A549 (cell line): ENCODE measurements around the gene ARHGDIG. TPM values are rescaled to one million over a fixed set of nuclear protein-coding genes. Genes with fewer than 3 reads are reported as not detected.
"Not testable (repeated sequence)": the region's sequence is repeated elsewhere in the genome, so short reads cannot be mapped to it uniquely, and the experiment has no call there.

Experiments used
- ATAC-seq, 2 experiments: fragments of 200-7000 bp in 1 of 2; fragments of >200 bp in 1 of 2; cut with Nextera tagmentation in 1 of 2; cut with Tn5 transposase in 1 of 2; 3 replicates each; pipeline versions ENCODE4 v1.8.0 to v1.9.1; 2018 to 2020; ENCODE audit warnings: mild to moderate bottlenecking in 1 of 2, moderate library complexity in 1 of 2
- CTCF ChIA-PET: fragments of 300-600 bp; sonication (Branson Sonifier 250); formaldehyde crosslinking; extraction: SDS; loops from one replicate; lab custom pipeline; 2021; ENCODE audit warnings: antibody characterized with exemption, inconsistent platforms; lab: Yijun Ruan, JAX
- POLR2A ChIA-PET: fragments of 350-600 bp; formaldehyde crosslinking; extraction: SDS; loops from one replicate; lab custom pipeline; 2021; ENCODE audit warnings: antibody characterized with exemption, inconsistent platforms; lab: Yijun Ruan, JAX
- DNase-seq, 2 experiments: peaks; one replicate each; pipeline versions ENCODE4 v3.0.0 to v3.0.0-alpha.2; 2011 to 2016; ENCODE audit warnings: low read depth in 1 of 2, low spot score in 1 of 2
- FAIRE-seq: peaks from 2 replicates; lab custom pipeline; 2011; peaks lifted over from hg19 to GRCh38; lab: Jason Lieb, UNC
- H3K27ac ChIP-seq, 2 experiments: fragments of >200 bp; sonication (Bioruptor Twin); formaldehyde crosslinking; 3 replicates each; pipeline ENCODE4 v1.5.1; 2016 to 2017
- H3K4me1 ChIP-seq: fragments of >200 bp; sonication (Bioruptor Twin); formaldehyde crosslinking; 3 replicates; pipeline ENCODE4 v1.6.1; 2016
- H3K4me2 ChIP-seq: fragments of >200 bp; sonication (Bioruptor Twin); formaldehyde crosslinking; 3 replicates; pipeline ENCODE4 v1.6.1; 2016
- H3K4me3 ChIP-seq: fragments of >200 bp; sonication (Bioruptor Twin); formaldehyde crosslinking; 3 replicates; pipeline ENCODE4 v1.5.1; 2016
- H3K9me3 ChIP-seq: fragments of >200 bp; sonication (Bioruptor Twin); formaldehyde crosslinking; 3 replicates; pipeline ENCODE4 v1.6.1; 2016
- BHLHE40 ChIP-seq: IDR thresholded peaks from 2 replicates; pipeline ENCODE4 v1.6.1; 2012; ENCODE audit warnings: low read depth, low read length, inconsistent platforms
- CBX2 ChIP-seq: fragments of 200-600 bp; sonication (generic); IDR thresholded peaks from 2 replicates; pipeline ENCODE4 v1.6.1; 2016; ENCODE audit warnings: low read depth, mild to moderate bottlenecking, borderline replicate concordance
- CBX8 ChIP-seq: fragments of 200-600 bp; sonication (generic); IDR thresholded peaks from 2 replicates; pipeline ENCODE4 v1.6.1; 2016
- CHD2 ChIP-seq: fragments of 150-350 bp; IDR thresholded peaks from 2 replicates; pipeline ENCODE4 v1.6.1; 2014; ENCODE audit warnings: low read length; ENCODE audit not compliant: partially characterized antibody
- EHMT2 ChIP-seq: fragments of 200-600 bp; sonication (generic); IDR thresholded peaks from 2 replicates; pipeline ENCODE4 v1.6.1; 2016; ENCODE audit warnings: antibody characterized with exemption, low read depth, mild to moderate bottlenecking, moderate library complexity
- ESRRA ChIP-seq: fragments of 150-350 bp; IDR thresholded peaks from 2 replicates; pipeline ENCODE4 v1.6.1; 2014; ENCODE audit warnings: mild to moderate bottlenecking, low read length, borderline replicate concordance
- FOSB ChIP-seq: fragments of 250-450 bp; sonication (Bioruptor Pico); IDR thresholded peaks from 2 replicates; pipeline ENCODE4 v1.5.0; 2020; ENCODE audit warnings: mild to moderate bottlenecking, moderate library complexity
- GATA3 ChIP-seq: IDR thresholded peaks from 2 replicates; pipeline ENCODE4 v1.6.1; 2012; ENCODE audit warnings: borderline replicate concordance
- HOXA7 ChIP-seq: fragments of 250-450 bp; sonication (Bioruptor Pico); IDR thresholded peaks from 2 replicates; pipeline ENCODE4 v1.5.0; 2020; ENCODE audit warnings: mild to moderate bottlenecking, moderate library complexity
- HOXB13 ChIP-seq: fragments of 250-450 bp; sonication (Bioruptor Pico); IDR thresholded peaks from 2 replicates; pipeline ENCODE4 v1.5.0; 2020; ENCODE audit warnings: low read depth, mild to moderate bottlenecking, moderate library complexity
- HOXB5 ChIP-seq: fragments of 250-450 bp; sonication (Bioruptor Pico); IDR thresholded peaks from 2 replicates; pipeline ENCODE4 v1.5.0; 2020; ENCODE audit warnings: mild to moderate bottlenecking, moderate library complexity
- JUN ChIP-seq, 2 experiments: fragments of >200 bp; sonication (Bioruptor Twin); formaldehyde crosslinking; IDR thresholded peaks; 2 replicates in 1 of 2; 3 replicates in 1 of 2; pipeline ENCODE4 v1.6.1; 2016 to 2017
- JUNB ChIP-seq: fragments of >200 bp; sonication (Bioruptor Twin); formaldehyde crosslinking; IDR thresholded peaks from 2 replicates; pipeline ENCODE4 v1.6.1; 2016
- KDM5A ChIP-seq: fragments of 200-600 bp; sonication (generic); IDR thresholded peaks from 2 replicates; pipeline ENCODE4 v1.6.1; 2016; ENCODE audit warnings: antibody characterized with exemption, mild to moderate bottlenecking
- MAFK ChIP-seq: fragments of 450-650 bp; IDR thresholded peaks from 2 replicates; pipeline ENCODE4 v1.6.1; 2014; ENCODE audit not compliant: partially characterized antibody
- NFE2L2 ChIP-seq: fragments of 150-350 bp; conservative IDR thresholded peaks from 2 replicates; pipeline ENCODE4 v1.6.1; 2014; ENCODE audit warnings: low read length
- POLR2A ChIP-seq: IDR thresholded peaks from 2 replicates; pipeline ENCODE4 v1.6.1; 2012; ENCODE audit warnings: mild to moderate bottlenecking, low read length
- POLR2AphosphoS2 ChIP-seq: conservative IDR thresholded peaks from 2 replicates; pipeline ENCODE4 v1.6.1; 2012; ENCODE audit warnings: low read length, improper control_type of control experiment, inconsistent platforms
- RAD21 ChIP-seq, 2 experiments: fragments of >200 bp in 1 of 2; sonication (Bioruptor Twin) in 1 of 2; formaldehyde crosslinking in 1 of 2; IDR thresholded peaks in 1 of 2; conservative IDR thresholded peaks in 1 of 2; 2 replicates in 1 of 2; 3 replicates in 1 of 2; pipeline ENCODE4 v1.6.1; 2012 to 2018; ENCODE audit warnings: inconsistent platforms in 1 of 2
- RARB ChIP-seq: fragments of 250-450 bp; sonication (Bioruptor Pico); IDR thresholded peaks from 2 replicates; pipeline ENCODE4 v1.8.0; 2021; ENCODE audit warnings: mild to moderate bottlenecking, moderate library complexity
- REST ChIP-seq: fragments of 200-600 bp; sonication (generic); IDR thresholded peaks from 2 replicates; pipeline ENCODE4 v1.6.1; 2016; ENCODE audit warnings: antibody characterized with exemption, mild to moderate bottlenecking, moderate library complexity
- RFX5 ChIP-seq: fragments of 450-650 bp; IDR thresholded peaks from 2 replicates; pipeline ENCODE4 v1.7.1; 2014; ENCODE audit warnings: antibody characterized with exemption, mild to moderate bottlenecking, moderate library complexity
- RNF2 ChIP-seq: fragments of 200-600 bp; sonication (generic); IDR thresholded peaks from 2 replicates; pipeline ENCODE4 v1.6.1; 2016; ENCODE audit warnings: low read depth, mild to moderate bottlenecking, antibody characterized with exemption, moderate library complexity, borderline replicate concordance
- ZSCAN20 ChIP-seq: fragments of 250-450 bp; sonication (Bioruptor Pico); IDR thresholded peaks from 2 replicates; pipeline ENCODE4 v1.8.0; 2022; ENCODE audit warnings: mild to moderate bottlenecking, moderate library complexity
- WGBS: methylation state at CpG from one replicate; pipeline ENCODE4 v1.1.6; 2017; ENCODE audit errors: missing lambda C conversion rate; 5-methylcytosine and 5-hydroxymethylcytosine counted together
- polyA plus RNA-seq, 4 experiments: library from polyadenylated mRNA; depleted of rRNA in 3 of 4; stranded (reverse); fragments of >200 nt; fragmentation: RNase III in 1 of 4; extraction: RNeasy Plus Mini Kit Qiagen cat#74134 plus additional on column Dnase treatment in 1 of 4; gene quantifications; 2 replicates in 3 of 4; 3 replicates in 1 of 4; pipeline ENCODE4 v1.2.3, GENCODE V29; 2011 to 2017
- TF ChIP-seq, protein P1 (sequence below): IDR thresholded peaks from 2 replicates; pipeline ENCODE4 v1.6.1; 2012
- TF ChIP-seq, protein P2 (sequence below): fragments of 250-450 bp; sonication (Bioruptor Pico); IDR thresholded peaks from 2 replicates; pipeline ENCODE4 v1.5.0; 2020; ENCODE audit warnings: low read depth, mild to moderate bottlenecking, moderate library complexity
- TF ChIP-seq, protein P3 (sequence below): IDR thresholded peaks from 2 replicates; pipeline ENCODE4 v1.6.1; 2012

Gene ARHGDIG
- polyA plus RNA-seq, 2 of the 4 experiments (the other 2 are of a cell fraction): 1.1 to 1.9 TPM

DNA sequence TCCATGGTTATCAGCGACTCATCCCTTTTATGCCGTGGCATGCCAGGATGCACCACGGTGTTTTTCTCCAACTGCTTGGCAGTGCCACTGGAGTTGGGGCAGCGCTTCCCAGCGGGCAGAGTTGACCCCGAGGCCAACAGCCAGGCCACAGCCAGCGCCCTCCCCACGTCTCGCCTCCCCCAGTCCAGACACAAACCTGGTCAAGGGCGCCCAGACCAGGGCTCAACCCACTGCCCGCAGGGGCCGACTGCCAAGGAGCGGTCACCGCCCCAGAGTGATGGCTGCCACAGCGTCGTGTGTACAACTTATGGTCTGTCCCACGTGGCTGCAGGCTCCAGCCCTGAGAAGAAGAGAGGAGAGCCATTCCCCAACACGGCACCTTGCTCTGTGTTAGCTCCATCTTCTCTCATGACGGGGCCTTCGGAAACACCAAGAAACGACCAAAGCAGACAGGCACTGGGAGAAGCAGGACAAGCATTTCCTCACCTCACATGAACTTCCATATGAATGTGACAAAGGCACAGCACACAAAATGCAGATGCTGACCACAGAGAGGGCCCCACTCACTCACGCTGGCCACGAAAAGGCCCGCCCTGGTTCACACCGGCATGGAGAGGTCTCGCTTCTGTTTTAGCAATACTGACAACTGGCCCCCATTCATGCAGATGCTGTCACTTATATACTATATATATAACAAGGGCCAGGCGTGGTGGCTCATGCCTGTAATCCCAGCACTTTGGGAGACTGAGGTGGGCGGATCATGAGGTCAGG lies 45.2 kb downstream of the ARHGDIG start:
- POLR2A ChIA-PET: no interaction called here

GRCh38 chr16:330741-331140 lies 50.4 kb downstream of the ARHGDIG start:
- H3K9me3 ChIP-seq: no peaks in the 10 kb centered on the region
- peak overlapping the region in 1 of 2 experiments; percentile 6; a peak in 1 of 6 replicates for H3K27ac ChIP-seq
- WGBS: 96% methylated on average over 2 of the region's 2 CpGs
- DNase-seq (no peak), ATAC-seq (no peak), FAIRE-seq (no peak)
- TF ChIP-seq FOSB (CRISPR knock-in tag) (no peak), KDM5A (no peak), POLR2A (no peak), ZSCAN20 (no peak), RAD21 (conservative IDR thresholded peaks at IDR 0.05 in 1 of 2, IDR thresholded peaks at IDR 0.05 in 1 of 2) (no peak), MAFK (no peak), JUNB (no peak), RFX5 (no peak), ESRRA (no peak), HOXB5 (CRISPR knock-in tag) (no peak)
- TF ChIP-seq, protein P1, sequence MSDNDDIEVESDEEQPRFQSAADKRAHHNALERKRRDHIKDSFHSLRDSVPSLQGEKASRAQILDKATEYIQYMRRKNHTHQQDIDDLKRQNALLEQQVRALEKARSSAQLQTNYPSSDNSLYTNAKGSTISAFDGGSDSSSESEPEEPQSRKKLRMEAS: no peak
- ChIA-PET POLR2A (no interaction called here), CTCF (no interaction called here)
- H3K4me2 ChIP-seq: no peak overlapping the region
- no peak overlapping the region for H3K4me3 ChIP-seq
- H3K4me1 ChIP-seq: peaks cover 36% of the 10 kb centered on the region

More for the DNA sequence above, 45.2 kb downstream of the ARHGDIG start:
- ATAC-seq (no peak), FAIRE-seq (no peak), DNase-seq (no peak)
- CTCF ChIA-PET: interaction anchor here (0.6 to 1.1 kb wide), 2 partner anchors 9 to 141 kb away, joined by 3 to 4 read pairs; no protein-coding TSS in a partner anchor
- WGBS: 92% methylated on average over 28 of the region's 28 CpGs
- H3K9me3 ChIP-seq: no peaks in the 10 kb centered on the region
- TF ChIP-seq REST (no peak), JUN (IDR thresholded peaks at IDR 0.05) (no peak), RARB (CRISPR knock-in tag) (no peak), CBX2 (no peak), BHLHE40 (no peak), EHMT2 (no peak), HOXB13 (CRISPR knock-in tag) (no peak), RNF2 (no peak), NFE2L2 (no peak), RFX5 (no peak), HOXA7 (CRISPR knock-in tag) (no peak), RAD21 (conservative IDR thresholded peaks at IDR 0.05 in 1 of 2, IDR thresholded peaks at IDR 0.05 in 1 of 2) (no peak), CBX8 (no peak), POLR2AphosphoS2 (no peak), GATA3 (no peak), CHD2 (no peak)
- TF ChIP-seq, protein P2, sequence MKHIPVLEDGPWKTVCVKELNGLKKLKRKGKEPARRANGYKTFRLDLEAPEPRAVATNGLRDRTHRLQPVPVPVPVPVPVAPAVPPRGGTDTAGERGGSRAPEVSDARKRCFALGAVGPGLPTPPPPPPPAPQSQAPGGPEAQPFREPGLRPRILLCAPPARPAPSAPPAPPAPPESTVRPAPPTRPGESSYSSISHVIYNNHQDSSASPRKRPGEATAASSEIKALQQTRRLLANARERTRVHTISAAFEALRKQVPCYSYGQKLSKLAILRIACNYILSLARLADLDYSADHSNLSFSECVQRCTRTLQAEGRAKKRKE (CRISPR knock-in tag): no peak
- TF ChIP-seq, protein P1: no peak
- TF ChIP-seq, protein P3, sequence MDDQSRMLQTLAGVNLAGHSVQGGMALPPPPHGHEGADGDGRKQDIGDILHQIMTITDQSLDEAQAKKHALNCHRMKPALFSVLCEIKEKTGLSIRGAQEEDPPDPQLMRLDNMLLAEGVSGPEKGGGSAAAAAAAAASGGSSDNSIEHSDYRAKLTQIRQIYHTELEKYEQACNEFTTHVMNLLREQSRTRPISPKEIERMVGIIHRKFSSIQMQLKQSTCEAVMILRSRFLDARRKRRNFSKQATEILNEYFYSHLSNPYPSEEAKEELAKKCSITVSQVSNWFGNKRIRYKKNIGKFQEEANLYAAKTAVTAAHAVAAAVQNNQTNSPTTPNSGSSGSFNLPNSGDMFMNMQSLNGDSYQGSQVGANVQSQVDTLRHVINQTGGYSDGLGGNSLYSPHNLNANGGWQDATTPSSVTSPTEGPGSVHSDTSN: no peak
- peak overlapping the region; percentile 11 to 64; a peak in 4 of 6 replicates for H3K27ac ChIP-seq
- H3K4me1 ChIP-seq: peaks cover 31% of the 10 kb centered on the region
- H3K4me3 ChIP-seq: no peak overlapping the region
- H3K4me2 ChIP-seq: no peak overlapping the region

DNA sequence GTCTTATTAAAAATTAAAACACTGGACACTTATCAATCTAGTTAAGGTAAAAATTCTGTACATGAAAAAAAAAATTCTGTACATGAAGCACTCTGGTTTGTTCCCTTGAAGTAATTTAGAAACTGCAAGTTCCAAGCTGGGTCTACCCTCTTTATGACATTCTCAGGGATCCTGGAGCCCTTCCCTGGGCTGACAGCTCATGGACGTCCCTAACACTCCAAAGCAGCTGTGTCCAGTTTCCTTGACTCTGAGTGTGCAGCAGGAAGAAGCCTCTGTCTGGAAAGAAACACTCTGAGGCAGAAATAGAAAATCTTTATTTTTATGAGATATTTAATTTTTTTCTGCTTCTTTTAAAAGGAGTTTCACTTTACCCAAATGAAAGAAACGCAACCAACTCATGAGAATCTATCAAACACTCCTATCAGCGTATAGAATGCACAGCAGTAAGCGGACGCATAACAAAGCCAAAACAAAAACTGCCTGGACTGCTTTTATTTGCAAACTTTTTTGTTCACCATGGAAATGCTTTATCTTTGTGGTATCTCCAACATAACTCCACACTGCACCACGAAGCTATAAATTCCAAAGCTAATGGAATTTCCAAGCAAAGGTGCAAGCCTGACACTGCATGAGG lies 50.9 kb downstream of the ARHGDIG start:
- H3K9me3 ChIP-seq, H3K4me3 ChIP-seq, ATAC-seq, DNase-seq, POLR2A ChIA-PET, H3K4me2 ChIP-seq, FAIRE-seq: not testable (repeated sequence)
- peaks cover 32% of the 10 kb centered on the region for H3K4me1 ChIP-seq
- CTCF ChIA-PET: interaction anchor here (0.8 to 1.1 kb wide), 2 partner anchors 31 to 234 kb away, joined by 3 read pairs; no protein-coding TSS in a partner anchor
- WGBS: 76% methylated on average over 6 of the region's 6 CpGs
- H3K27ac ChIP-seq: 0 out of 6 replicates have a peak overlapping the region, but pooled peaks of 1 of the 2 experiments have one; percentile 6
